NCI-H1436 treated with DMSO at 0.1 percent for 48 hours (cell line): ENCODE measurements around the gene HAUS1.
"Not testable (repeated sequence)": the region's sequence is repeated elsewhere in the genome, so short reads cannot be mapped to it uniquely, and the experiment has no call there.

Experiments used
- DNase-seq: peaks from one replicate; lab custom pipeline; 2025; lab: John Stamatoyannopoulos, UW

HAUS1 gene

GRCh38 chr18:46088501-46088900 lies 15.7 kb upstream of the HAUS1 start:
- not testable (repeated sequence) for DNase-seq

GRCh38 chr18:46095532-46095931 lies 8.7 kb upstream of the HAUS1 start:
- no peak for DNase-seq

- no peak for DNase-seq
Observed at GRCh38 chr18:46096651-46097300, 7.4 kb upstream of the HAUS1 start.

- DNase-seq: no peak
Observed at GRCh38 chr18:46097431-46097800, 6.8 kb upstream of the HAUS1 start.

GRCh38 chr18:46097801-46098615 lies 6.2 kb upstream of the HAUS1 start, which contains the start of gene ATP5F1A:
TSS of gene ATP5F1A (minus strand) at chr18:46098296. CDS start at chr18:46098231, 65 bp downstream.
- DNase-seq: no peak

- DNase-seq: no peak
Observed at GRCh38 chr18:46098616-46098933, 5.6 kb upstream of the HAUS1 start.

GRCh38 chr18:46099463-46099862 lies 4.7 kb upstream of the HAUS1 start:
- no peak for DNase-seq

- DNase-seq: no peak
Observed at GRCh38 chr18:46109386-46109785, 5.2 kb downstream of the HAUS1 start.

GRCh38 chr18:46110406-46110805 lies 6.2 kb downstream of the HAUS1 start:
- no peak for DNase-seq

- DNase-seq: no peak
Observed at GRCh38 chr18:46113751-46114150, 9.6 kb downstream of the HAUS1 start.

- not testable (repeated sequence) for DNase-seq
Observed at GRCh38 chr18:46126625-46127024, 22.4 kb downstream of the HAUS1 start.

- DNase-seq: no peak
Observed at GRCh38 chr18:46130061-46130460, 25.9 kb downstream of the HAUS1 start.

- DNase-seq: not testable (repeated sequence)
Observed at GRCh38 chr18:46130549-46130948, 26.4 kb downstream of the HAUS1 start.

GRCh38 chr18:46133534-46133933 lies 29.3 kb downstream of the HAUS1 start:
- DNase-seq: no peak

GRCh38 chr18:46134920-46135675 lies 30.9 kb downstream of the HAUS1 start:
- no peak for DNase-seq

GRCh38 chr18:46140173-46140572 lies 36.0 kb downstream of the HAUS1 start:
- no peak for DNase-seq

- DNase-seq: no peak
Observed at GRCh38 chr18:46141199-46141598, 37.0 kb downstream of the HAUS1 start.

- no peak for DNase-seq
Observed at GRCh38 chr18:46148810-46149209, 44.6 kb downstream of the HAUS1 start.

GRCh38 chr18:46152436-46152807 lies 48.2 kb downstream of the HAUS1 start:
- DNase-seq: no peak

- no peak for DNase-seq
Observed at GRCh38 chr18:46152808-46153617, 48.8 kb downstream of the HAUS1 start.

- DNase-seq: no peak
Observed at GRCh38 chr18:46155641-46156051, 51.5 kb downstream of the HAUS1 start.

GRCh38 chr18:46156124-46156745 lies 52.0 kb downstream of the HAUS1 start:
- DNase-seq: no peak
